ENCODE data around the gene GDA. TPM values are rescaled to one million over a fixed set of nuclear protein-coding genes. Genes with fewer than 3 reads are reported as not detected.

Gene GDA
- total RNA-seq, 2 donors from 2014 or later: 22.2 to 23.0 TPM

- no peak for TF ChIP-seq CTCF (IDR thresholded peaks at IDR 0.05)
- no peaks in the 10 kb centered on the region for H3K9me3 ChIP-seq
- intact Hi-C loops (cut with DNase I): no loop called here
- no peaks in the 10 kb centered on the region for H3K4me1 ChIP-seq
- no peak overlapping the region for H3K4me3 ChIP-seq
- no peaks in the 10 kb centered on the region for H3K36me3 ChIP-seq
- H3K9ac ChIP-seq (ENCODE audit: low read depth in 2 of 2, low read length in 2 of 2): no peak overlapping the region
- H3K27me3 ChIP-seq: no peaks in the 10 kb centered on the region
- no peak overlapping the region for H3K27ac ChIP-seq
- DNase-seq: no peak
Observed at GRCh38 chr9:72228282-72228681, 79.0 kb downstream of the GDA start.

DNA sequence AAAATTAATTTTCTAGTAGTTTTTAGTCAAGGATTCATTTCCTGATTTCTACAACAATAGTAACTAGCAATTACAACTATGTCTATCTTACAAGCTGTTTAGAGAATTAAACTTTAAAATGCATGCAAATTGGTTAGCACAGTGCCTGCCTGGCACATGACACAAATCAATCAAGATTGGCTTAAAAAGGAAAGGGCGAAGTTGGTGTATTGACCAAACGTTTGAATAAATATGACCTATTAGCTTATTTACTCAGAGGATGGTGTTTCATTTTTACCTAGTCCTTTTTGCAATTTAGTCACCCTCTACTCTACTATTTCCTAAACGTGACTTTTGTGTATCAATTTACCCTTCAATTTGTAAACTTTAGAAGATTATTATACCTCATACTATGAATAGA is 83.5 kb downstream of the GDA start:
- Histone ChIP-seq H3K4me3 (no peak overlapping the region), H3K4me1 (no peaks in the 10 kb centered on the region), H3K27me3 (no peaks in the 10 kb centered on the region), H3K36me3 (no peaks in the 10 kb centered on the region), H3K9me3 (no peaks in the 10 kb centered on the region), H3K27ac (no peak overlapping the region), H3K9ac (ENCODE audit: low read depth in 2 of 2, low read length in 2 of 2) (no peak overlapping the region)
- intact Hi-C loops (cut with DNase I): no loop called here
- DNase-seq: no peak
- no peak for TF ChIP-seq CTCF (IDR thresholded peaks at IDR 0.05)

DNA sequence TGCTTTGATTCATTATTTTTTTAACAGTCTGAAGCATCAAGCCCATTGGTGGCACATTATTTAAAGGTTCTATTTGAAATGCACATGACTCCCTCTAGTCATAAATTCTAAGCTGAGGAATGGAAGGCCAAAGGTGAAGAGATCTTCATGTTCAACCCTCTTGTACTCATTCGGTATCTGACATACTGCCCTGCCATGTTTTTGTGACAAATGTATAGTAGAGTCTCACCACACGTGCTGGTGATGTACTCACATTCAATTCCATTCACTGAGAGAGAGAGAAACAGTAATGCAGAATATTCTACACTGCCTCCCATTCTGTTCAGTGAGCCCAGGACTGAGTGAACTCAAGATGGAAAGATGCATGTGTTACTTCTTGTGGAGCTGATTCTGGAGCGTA is 98.3 kb downstream of the GDA start:
- no peak overlapping the region for H3K27ac ChIP-seq
- no peak for DNase-seq
- no peak overlapping the region for H3K9ac ChIP-seq (ENCODE audit: low read depth in 2 of 2, low read length in 2 of 2)
- H3K4me3 ChIP-seq: no peak overlapping the region
- intact Hi-C loops (cut with DNase I): no loop called here
- no peak for TF ChIP-seq CTCF (IDR thresholded peaks at IDR 0.05)
- no peaks in the 10 kb centered on the region for H3K4me1 ChIP-seq
- H3K27me3 ChIP-seq: no peaks in the 10 kb centered on the region
- no peaks in the 10 kb centered on the region for H3K36me3 ChIP-seq
- no peaks in the 10 kb centered on the region for H3K9me3 ChIP-seq

- Histone ChIP-seq H3K4me3 (no peak overlapping the region), H3K27ac (no peak overlapping the region), H3K9ac (ENCODE audit: low read depth in 2 of 2, low read length in 2 of 2) (no peak overlapping the region), H3K4me1 (no peaks in the 10 kb centered on the region), H3K27me3 (no peaks in the 10 kb centered on the region), H3K9me3 (no peaks in the 10 kb centered on the region), H3K36me3 (no peaks in the 10 kb centered on the region)
- DNase-seq: no peak
- no peak for TF ChIP-seq CTCF (IDR thresholded peaks at IDR 0.05)
- intact Hi-C loops (cut with DNase I): no loop called here
Observed at GRCh38 chr9:72251589-72251988, 102.3 kb downstream of the GDA start.

DNA sequence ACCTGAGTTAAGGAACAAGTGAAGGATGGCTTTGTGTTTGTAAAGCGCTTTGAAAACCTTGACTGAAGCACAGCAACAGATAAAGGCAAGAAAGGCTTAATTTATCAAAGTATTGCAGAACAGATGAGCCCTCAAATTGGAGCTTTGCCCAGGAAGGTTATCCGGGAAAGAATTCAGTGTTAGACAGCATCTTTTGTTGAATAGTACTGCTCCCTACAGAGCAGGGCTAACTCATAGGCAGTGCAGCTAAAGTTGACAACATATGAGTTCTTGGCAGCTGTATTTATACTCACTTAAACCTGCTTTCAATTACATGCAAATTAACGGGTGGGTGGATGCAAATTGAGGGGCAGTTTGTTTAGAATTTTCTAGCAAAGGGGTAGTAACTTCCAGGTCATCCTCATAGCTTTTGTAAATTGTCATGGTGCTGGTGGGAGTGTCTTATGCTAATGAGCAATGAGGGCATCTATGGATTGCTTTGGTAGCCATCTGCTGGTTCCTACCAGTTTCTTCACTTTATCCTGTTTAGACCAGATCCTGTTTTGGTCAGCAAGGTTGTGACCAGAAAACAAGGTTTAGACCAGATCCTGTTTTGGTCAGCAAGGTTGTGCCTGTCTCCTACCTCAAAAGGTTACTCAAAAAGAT is 105.8 kb downstream of the GDA start:
- TF ChIP-seq CTCF (IDR thresholded peaks at IDR 0.05): no peak
- no peak for DNase-seq
- Histone ChIP-seq H3K9me3 (no peaks in the 10 kb centered on the region), H3K36me3 (no peaks in the 10 kb centered on the region), H3K4me1 (no peaks in the 10 kb centered on the region), H3K27ac (no peak overlapping the region), H3K4me3 (no peak overlapping the region), H3K27me3 (no peaks in the 10 kb centered on the region), H3K9ac (ENCODE audit: low read depth in 2 of 2, low read length in 2 of 2) (no peak overlapping the region)
- intact Hi-C loops (cut with DNase I): no loop called here
